Activated naive CD8-positive, alpha-beta T cell treated with anti-CD3 and anti-CD28 coated beads for 36 hours (primary cell): ENCODE data around the gene MACROD2. TPM values are rescaled to one million over a fixed set of nuclear protein-coding genes. Genes with fewer than 3 reads are reported as not detected.
"Not testable (repeated sequence)": the region's sequence is repeated elsewhere in the genome, so short reads cannot be mapped to it uniquely, and the experiment has no call there.

Source experiments
- DNase-seq: peaks from one replicate; pipeline ENCODE4 v3.0.0; 2021
- H3K27ac Mint-ChIP-seq: one replicate; pipeline ENCODE4 v1.8.0; 2022; ENCODE audit warnings: mild to moderate bottlenecking, moderate library complexity, mixed read lengths
- H3K27me3 Mint-ChIP-seq: one replicate; pipeline ENCODE4 v1.8.0; 2022; ENCODE audit warnings: mild to moderate bottlenecking, mixed read lengths
- H3K36me3 Mint-ChIP-seq: one replicate; pipeline ENCODE4 v1.8.0; 2021; ENCODE audit warnings: mild to moderate bottlenecking, mixed read lengths
- H3K4me1 Mint-ChIP-seq: one replicate; pipeline ENCODE4 v1.8.0; 2021; ENCODE audit warnings: mixed read lengths
- H3K4me3 Mint-ChIP-seq: one replicate; pipeline ENCODE4 v1.8.0; 2022; ENCODE audit warnings: mild to moderate bottlenecking, moderate library complexity, mixed read lengths
- H3K9me3 Mint-ChIP-seq: one replicate; pipeline ENCODE4 v1.8.0; 2022; ENCODE audit warnings: mixed read lengths
- total RNA-seq, 2 experiments: library from RNA; stranded (reverse); gene quantifications; one replicate each; pipeline ENCODE4 v1.2.3, GENCODE V29; 2021

Gene MACROD2
- total RNA-seq, 2 experiments from 2014 or later, result 0.12 to 0.14 TPM

GRCh38 chr20:15985494-15986368 lies 1990.4 kb downstream of the MACROD2 start:
- not testable (repeated sequence) for H3K36me3 Mint-ChIP-seq, H3K4me3 Mint-ChIP-seq, H3K27me3 Mint-ChIP-seq, H3K4me1 Mint-ChIP-seq, H3K27ac Mint-ChIP-seq, H3K9me3 Mint-ChIP-seq, DNase-seq

- no peaks in the 10 kb centered on the region for H3K4me1 Mint-ChIP-seq
- peaks cover 3% of the 10 kb centered on the region for H3K27me3 Mint-ChIP-seq
- H3K36me3 Mint-ChIP-seq, result peaks cover 2% of the 10 kb centered on the region
- DNase-seq, result no peak
- H3K4me3 Mint-ChIP-seq, result no peak overlapping the region
- H3K27ac Mint-ChIP-seq, result peak overlapping the region; percentile 44
- no peaks in the 10 kb centered on the region for H3K9me3 Mint-ChIP-seq
Observed at GRCh38 chr20:15986690-15987089, 1991.4 kb downstream of the MACROD2 start.

- H3K4me1 Mint-ChIP-seq, result peaks cover 1% of the 10 kb centered on the region
- DNase-seq, result no peak
- H3K9me3 Mint-ChIP-seq, result peaks cover 4% of the 10 kb centered on the region
- H3K4me3 Mint-ChIP-seq, result no peak overlapping the region
- H3K27me3 Mint-ChIP-seq, result no peaks in the 10 kb centered on the region
- H3K36me3 Mint-ChIP-seq, result no peaks in the 10 kb centered on the region
- H3K27ac Mint-ChIP-seq, result no peak overlapping the region
Observed at GRCh38 chr20:15991279-15991678, 1996.0 kb downstream of the MACROD2 start.

GRCh38 chr20:15992564-15992963 lies 1997.2 kb downstream of the MACROD2 start:
- DNase-seq, result no peak
- H3K27ac Mint-ChIP-seq, result no peak overlapping the region
- H3K9me3 Mint-ChIP-seq, result peaks cover 9% of the 10 kb centered on the region
- H3K27me3 Mint-ChIP-seq, result no peaks in the 10 kb centered on the region
- no peak overlapping the region for H3K4me3 Mint-ChIP-seq
- no peaks in the 10 kb centered on the region for H3K36me3 Mint-ChIP-seq
- peaks cover 1% of the 10 kb centered on the region for H3K4me1 Mint-ChIP-seq

GRCh38 chr20:16000112-16000511 lies 2004.8 kb downstream of the MACROD2 start:
- Mint-ChIP-seq H3K4me1 (no peaks in the 10 kb centered on the region), H3K27me3 (no peaks in the 10 kb centered on the region), H3K27ac (no peak overlapping the region), H3K9me3 (peaks cover 17% of the 10 kb centered on the region), H3K36me3 (no peaks in the 10 kb centered on the region), H3K4me3 (no peak overlapping the region)
- no peak for DNase-seq

GRCh38 chr20:16001286-16001685 lies 2006.0 kb downstream of the MACROD2 start:
- no peaks in the 10 kb centered on the region for H3K36me3 Mint-ChIP-seq
- no peaks in the 10 kb centered on the region for H3K4me1 Mint-ChIP-seq
- DNase-seq, result no peak
- no peak overlapping the region for H3K27ac Mint-ChIP-seq
- peaks cover 12% of the 10 kb centered on the region for H3K9me3 Mint-ChIP-seq
- no peak overlapping the region for H3K4me3 Mint-ChIP-seq
- H3K27me3 Mint-ChIP-seq, result no peaks in the 10 kb centered on the region

GRCh38 chr20:16003310-16003709 lies 2008.0 kb downstream of the MACROD2 start:
- Mint-ChIP-seq H3K27ac (no peak overlapping the region), H3K36me3 (no peaks in the 10 kb centered on the region)

GRCh38 chr20:16004108-16004854 lies 2009.0 kb downstream of the MACROD2 start:
- Mint-ChIP-seq H3K4me3 (no peak overlapping the region), H3K4me1 (no peaks in the 10 kb centered on the region), H3K27me3 (no peaks in the 10 kb centered on the region), H3K9me3 (peaks cover 2% of the 10 kb centered on the region), H3K27ac (no peak overlapping the region), H3K36me3 (no peaks in the 10 kb centered on the region)
- no peak for DNase-seq

More at GRCh38 chr20:16003310-16003709, 2008.0 kb downstream of the MACROD2 start:
- H3K27me3 Mint-ChIP-seq, result no peaks in the 10 kb centered on the region
- H3K4me3 Mint-ChIP-seq, result no peak overlapping the region
- H3K4me1 Mint-ChIP-seq, result no peaks in the 10 kb centered on the region
- H3K9me3 Mint-ChIP-seq, result peaks cover 6% of the 10 kb centered on the region
- DNase-seq, result no peak

GRCh38 chr20:16005021-16005914 lies 2010.0 kb downstream of the MACROD2 start:
- Mint-ChIP-seq H3K9me3 (peaks cover 2% of the 10 kb centered on the region), H3K27me3 (no peaks in the 10 kb centered on the region), H3K36me3 (no peaks in the 10 kb centered on the region), H3K4me1 (no peaks in the 10 kb centered on the region), H3K27ac (no peak overlapping the region), H3K4me3 (no peak overlapping the region)
- no peak for DNase-seq

GRCh38 chr20:16005915-16006493 lies 2010.7 kb downstream of the MACROD2 start:
- Mint-ChIP-seq H3K4me3 (no peak overlapping the region), H3K27me3 (no peaks in the 10 kb centered on the region), H3K36me3 (no peaks in the 10 kb centered on the region), H3K9me3 (peaks cover 2% of the 10 kb centered on the region), H3K27ac (no peak overlapping the region), H3K4me1 (no peaks in the 10 kb centered on the region)
- no peak for DNase-seq

- H3K4me1 Mint-ChIP-seq, result no peaks in the 10 kb centered on the region
- no peak for DNase-seq
Observed at GRCh38 chr20:16007164-16007563, 2011.8 kb downstream of the MACROD2 start.

GRCh38 chr20:16007962-16008361 lies 2012.6 kb downstream of the MACROD2 start:
- peaks cover 5% of the 10 kb centered on the region for H3K9me3 Mint-ChIP-seq
- H3K4me3 Mint-ChIP-seq, result no peak overlapping the region
- H3K36me3 Mint-ChIP-seq, result no peaks in the 10 kb centered on the region
- H3K27ac Mint-ChIP-seq, result no peak overlapping the region
- no peaks in the 10 kb centered on the region for H3K27me3 Mint-ChIP-seq
- H3K4me1 Mint-ChIP-seq, result no peaks in the 10 kb centered on the region
- no peak for DNase-seq

More at GRCh38 chr20:16007164-16007563, 2011.8 kb downstream of the MACROD2 start:
- no peaks in the 10 kb centered on the region for H3K36me3 Mint-ChIP-seq
- no peak overlapping the region for H3K4me3 Mint-ChIP-seq
- peaks cover 3% of the 10 kb centered on the region for H3K9me3 Mint-ChIP-seq
- no peak overlapping the region for H3K27ac Mint-ChIP-seq
- H3K27me3 Mint-ChIP-seq, result no peaks in the 10 kb centered on the region

- no peaks in the 10 kb centered on the region for H3K27me3 Mint-ChIP-seq
- H3K36me3 Mint-ChIP-seq, result no peaks in the 10 kb centered on the region
- no peak overlapping the region for H3K4me3 Mint-ChIP-seq
- H3K27ac Mint-ChIP-seq, result no peak overlapping the region
- peaks cover 3% of the 10 kb centered on the region for H3K9me3 Mint-ChIP-seq
- DNase-seq, result no peak
- no peaks in the 10 kb centered on the region for H3K4me1 Mint-ChIP-seq
Observed at GRCh38 chr20:16011056-16011455, 2015.7 kb downstream of the MACROD2 start.

- Mint-ChIP-seq H3K27ac (no peak overlapping the region), H3K4me1 (no peaks in the 10 kb centered on the region), H3K36me3 (no peaks in the 10 kb centered on the region), H3K27me3 (no peaks in the 10 kb centered on the region), H3K9me3 (peaks cover 3% of the 10 kb centered on the region), H3K4me3 (no peak overlapping the region)
- DNase-seq, result no peak
Observed at GRCh38 chr20:16011519-16011918, 2016.2 kb downstream of the MACROD2 start.
